SK-MEL-5 (cell line): Measurements from ENCODE around the gene TRABD2A. TPM values are rescaled to one million over a fixed set of nuclear protein-coding genes. Genes with fewer than 3 reads are reported as not detected.

Experiments
- DNase-seq: peaks from one replicate; pipeline ENCODE4 v3.0.0-alpha.2; 2016; ENCODE audit warnings: low read depth, low spot score
- in situ Hi-C: cut with HindIII; loops from 2 replicates; pipeline ENCODE4 v1.10.0; 2016; ENCODE audit warnings: low sequenced_read_pairs, high pct_unique_total_duplicates, low pct_unique_long_range_greater_than_20kb
- total RNA-seq: library from RNA; depleted of rRNA; stranded (reverse); fragments of >200 nt; shearing (Covaris generic); gene quantifications from 2 replicates; pipeline ENCODE4 v1.2.3, GENCODE V29; 2014

The TRABD2A gene
- total RNA-seq, 1 experiment from 2014 or later = 0.98 TPM

GRCh38 chr2:84906108-84906899 lies 25.4 kb upstream of the TRABD2A start:
- DNase-seq = no peak
- in situ Hi-C loops = no loop called here

DNA sequence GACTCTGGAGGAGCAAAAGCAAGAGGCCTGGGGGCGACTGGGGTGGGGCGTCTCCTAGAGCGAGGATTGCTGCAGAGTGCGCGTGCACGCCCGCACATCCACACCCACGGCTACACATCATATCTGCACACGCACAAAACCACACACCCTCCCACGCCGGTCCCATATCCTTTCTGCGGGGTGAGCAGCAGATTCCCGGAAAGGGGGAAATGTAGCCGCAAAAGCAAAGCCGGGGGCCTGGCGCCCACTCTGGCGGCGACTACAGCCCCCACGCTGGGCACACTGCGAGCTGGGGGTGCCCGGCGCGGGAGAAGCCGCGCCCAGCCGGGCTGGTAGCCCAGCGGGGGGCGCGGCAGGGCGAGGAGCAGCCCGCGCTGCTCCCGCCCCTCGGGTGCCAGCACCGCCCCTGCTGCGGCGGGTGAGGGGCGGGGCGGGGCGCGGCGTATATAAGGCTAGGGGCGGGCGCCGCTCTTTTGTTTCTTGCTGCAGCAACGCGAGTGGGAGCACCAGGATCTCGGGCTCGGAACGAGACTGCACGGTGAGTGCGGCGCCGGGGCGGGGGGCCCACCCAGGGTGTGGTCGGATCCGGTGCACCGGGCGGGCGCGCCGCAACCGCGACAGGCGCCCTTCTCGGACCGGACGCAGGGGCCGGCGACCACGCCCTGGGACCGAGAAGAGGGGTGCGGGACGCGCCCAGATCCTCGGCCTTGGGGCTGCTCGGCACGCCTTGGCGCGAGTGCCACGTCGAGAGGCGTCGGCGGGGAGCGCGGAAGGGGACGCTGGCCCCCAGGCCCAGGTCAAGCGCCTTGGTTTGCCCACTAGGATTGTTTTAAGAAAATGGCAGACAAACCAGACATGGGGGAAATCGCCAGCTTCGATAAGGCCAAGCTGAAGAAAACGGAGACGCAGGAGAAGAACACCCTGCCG lies 24.6 kb upstream of the TRABD2A start, which contains the start of gene TMSB10:
TSS of gene TMSB10 (plus strand) at position 476 of the 927 bp plus-strand sequence.
- in situ Hi-C loops = no loop called here
- DNase-seq = peak; percentile 89

GRCh38 chr2:84904717-84905174 lies 23.9 kb upstream of the TRABD2A start:
- peak; percentile 82 for DNase-seq
- in situ Hi-C loops = no loop called here

GRCh38 chr2:84904151-84904550 lies 23.3 kb upstream of the TRABD2A start:
- in situ Hi-C loops = no loop called here
- DNase-seq = no peak

GRCh38 chr2:84902526-84902925 lies 21.6 kb upstream of the TRABD2A start:
- in situ Hi-C loops = no loop called here
- DNase-seq = no peak

- in situ Hi-C loops = no loop called here
- DNase-seq = peak; percentile 49
Observed at GRCh38 chr2:84901593-84902120, 20.8 kb upstream of the TRABD2A start.

DNA sequence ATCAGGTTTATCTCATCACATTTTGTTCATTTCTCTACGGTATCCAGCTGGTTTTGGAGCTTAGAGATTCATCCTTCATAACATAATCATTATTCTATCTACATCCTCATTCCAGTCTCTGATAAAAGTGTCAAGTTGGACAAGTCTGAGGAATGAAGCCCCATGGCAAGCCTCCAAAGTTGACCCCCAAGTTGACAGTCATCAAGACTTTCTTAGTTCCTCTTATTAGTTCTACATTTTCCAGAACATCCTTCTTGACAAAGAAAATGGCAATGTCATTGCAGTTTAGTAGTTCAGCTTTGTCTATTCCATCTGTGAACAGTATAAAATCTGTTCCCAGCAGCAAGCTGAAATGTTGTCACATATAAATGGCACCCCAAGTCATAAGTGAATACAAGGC lies 20.1 kb upstream of the TRABD2A start:
- no peak for DNase-seq
- in situ Hi-C loops = no loop called here

GRCh38 chr2:84899304-84900204 lies 18.7 kb upstream of the TRABD2A start:
- in situ Hi-C loops = no loop called here
- no peak for DNase-seq

- DNase-seq = no peak
- in situ Hi-C loops = no loop called here
Observed at GRCh38 chr2:84897773-84898172, 16.9 kb upstream of the TRABD2A start.

GRCh38 chr2:84896567-84896966 lies 15.7 kb upstream of the TRABD2A start:
- in situ Hi-C loops = no loop called here
- no peak for DNase-seq

- DNase-seq = peak; percentile 32
- in situ Hi-C loops = no loop called here
Observed at GRCh38 chr2:84894758-84895520, 14.1 kb upstream of the TRABD2A start.

DNA sequence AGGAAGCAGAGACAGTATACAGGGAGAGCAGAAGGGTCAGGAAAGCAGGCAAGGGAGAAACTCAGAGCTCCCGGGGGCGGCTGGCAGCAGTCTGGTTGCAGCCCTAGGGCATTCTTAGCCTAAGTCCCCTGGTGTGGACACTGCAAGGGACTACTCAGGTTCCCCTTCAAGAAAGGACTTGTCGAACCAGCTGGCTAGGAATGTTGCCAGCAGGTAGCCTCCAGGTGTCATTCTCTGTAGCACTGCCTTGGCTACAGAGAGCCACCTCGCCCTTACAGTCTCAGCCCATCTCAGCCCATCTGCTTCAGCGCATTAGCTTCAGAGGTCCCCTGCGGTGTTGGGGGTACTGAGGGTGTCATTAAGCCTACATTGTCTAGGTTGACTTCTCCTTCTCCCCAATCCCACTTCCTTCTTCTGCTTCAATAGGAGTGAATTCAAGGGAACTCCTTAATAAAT lies 13.3 kb upstream of the TRABD2A start:
- no peak for DNase-seq
- in situ Hi-C loops = no loop called here

DNA sequence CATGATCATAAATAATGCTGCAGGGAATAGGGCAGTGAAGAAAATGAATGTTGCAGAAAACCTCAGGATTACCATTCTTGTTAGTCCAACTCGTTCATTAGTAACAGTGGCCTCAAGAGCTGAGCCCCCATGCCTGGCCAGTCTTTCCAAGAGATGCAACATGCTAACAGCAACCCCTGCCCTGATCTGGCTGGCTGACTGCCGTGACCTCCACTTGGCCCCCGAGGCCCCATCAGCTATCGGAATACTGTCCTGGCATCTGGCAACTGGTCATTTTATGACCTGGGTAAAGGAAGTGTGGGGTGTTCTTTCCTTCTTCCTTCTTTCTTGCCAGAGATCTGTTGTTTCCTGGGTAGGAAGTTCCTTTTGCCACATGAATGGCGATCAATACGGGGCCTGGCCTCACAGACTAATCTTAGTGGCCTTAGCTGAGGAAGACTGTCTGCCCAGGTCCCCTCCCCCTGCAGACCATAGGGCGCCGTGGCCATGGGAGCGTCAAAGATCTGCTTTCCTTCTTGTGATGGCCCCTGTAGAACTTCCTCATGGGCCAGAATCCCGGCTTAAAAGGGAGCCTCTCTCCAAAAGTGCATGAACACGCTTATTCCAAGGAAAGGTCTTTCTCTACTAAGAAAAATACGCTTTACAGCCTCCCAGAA lies 10.6 kb upstream of the TRABD2A start:
- in situ Hi-C loops = no loop called here
- no peak for DNase-seq

DNA sequence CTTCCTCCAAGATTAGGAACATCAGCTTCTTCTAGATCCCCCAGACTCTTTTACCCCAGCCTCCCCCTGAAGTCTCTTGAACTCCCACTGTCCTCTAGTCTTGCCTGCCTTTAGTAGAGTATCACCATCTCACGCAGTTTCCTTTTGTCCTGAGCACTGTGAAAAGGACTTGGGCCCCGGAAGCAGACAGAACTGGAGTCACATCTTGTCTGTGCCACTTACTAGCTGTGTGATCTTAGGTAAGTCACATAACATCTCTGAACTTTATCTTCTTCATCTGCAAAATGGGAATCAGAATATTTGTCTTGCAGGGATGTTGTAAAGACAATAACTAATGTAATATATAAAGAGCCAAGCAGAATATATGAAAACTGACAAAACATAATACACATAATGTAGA lies 8.4 kb upstream of the TRABD2A start:
- DNase-seq = no peak
- in situ Hi-C loops = no loop called here

DNA sequence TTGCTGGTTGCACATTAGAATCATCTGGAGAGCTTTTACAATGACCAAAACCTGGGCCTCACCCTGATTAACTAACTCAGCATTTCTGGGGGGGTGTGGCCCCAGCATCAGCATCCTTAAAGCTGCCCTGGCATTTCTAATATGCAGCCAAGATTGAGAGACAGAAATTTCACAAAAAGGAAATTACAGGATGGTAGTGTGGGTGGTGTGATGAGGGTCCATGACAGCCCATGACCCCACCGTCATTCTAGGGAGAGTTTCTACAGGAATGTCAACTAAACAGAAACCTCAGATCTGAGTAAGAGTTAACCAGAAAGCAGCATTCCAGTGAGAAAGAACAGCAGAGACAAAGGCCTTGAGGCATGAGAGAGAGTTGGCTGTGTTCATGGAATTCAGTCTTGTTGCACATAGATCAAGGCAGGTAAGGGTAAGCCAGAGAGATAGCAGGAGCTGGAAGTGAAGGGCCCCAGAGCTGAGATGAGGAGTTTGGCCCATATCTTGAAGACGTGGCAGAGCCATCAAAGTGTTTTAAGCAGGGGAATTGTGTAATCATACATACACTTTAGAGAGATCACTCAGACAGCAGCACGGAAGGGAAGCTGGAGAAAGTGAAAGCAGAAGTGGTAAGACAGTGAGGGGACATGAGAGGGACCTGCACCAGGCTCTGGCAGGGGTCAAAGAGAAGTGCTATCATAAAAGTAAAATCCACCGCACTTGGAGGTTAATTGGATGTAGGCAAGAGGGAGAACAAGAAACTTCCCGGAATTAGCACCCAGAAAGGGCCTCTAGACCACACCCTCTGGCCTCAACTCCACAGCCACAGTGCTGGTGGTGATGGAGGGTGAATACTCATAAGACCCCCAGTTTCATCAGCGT lies 7.8 kb upstream of the TRABD2A start:
- DNase-seq = no peak
- in situ Hi-C loops = no loop called here
